NCI-H128 (cell line): ENCODE measurements around the gene RGS5.

Experiments used
- DNase-seq: peaks from one replicate; lab custom pipeline; 2025; ENCODE audit not compliant: unreplicated experiment; lab: John Stamatoyannopoulos, UW

Gene RGS5

DNA sequence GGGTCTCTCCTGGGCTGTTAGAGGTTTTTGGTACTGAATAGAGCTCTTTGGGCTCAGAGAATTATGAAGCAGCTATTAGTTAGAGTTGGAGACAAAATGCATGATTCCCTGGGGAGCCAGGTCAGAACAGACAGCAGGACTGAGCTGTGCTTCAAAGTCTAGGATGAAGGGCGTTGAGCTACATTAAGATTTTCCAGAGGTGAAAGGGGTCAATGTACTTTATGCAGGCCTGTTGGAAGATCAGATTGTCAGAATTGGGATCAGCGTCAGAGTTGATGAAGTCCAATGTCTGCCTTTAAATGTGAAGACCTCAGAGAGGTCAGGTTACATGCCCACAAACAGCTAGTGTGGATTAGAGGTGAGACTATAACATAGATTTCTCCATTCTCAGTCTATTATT, 53.8 kb downstream of the RGS5 start:
- no peak for DNase-seq

- no peak for DNase-seq
Observed at GRCh38 chr1:163147019-163147418, 55.7 kb downstream of the RGS5 start.

DNA sequence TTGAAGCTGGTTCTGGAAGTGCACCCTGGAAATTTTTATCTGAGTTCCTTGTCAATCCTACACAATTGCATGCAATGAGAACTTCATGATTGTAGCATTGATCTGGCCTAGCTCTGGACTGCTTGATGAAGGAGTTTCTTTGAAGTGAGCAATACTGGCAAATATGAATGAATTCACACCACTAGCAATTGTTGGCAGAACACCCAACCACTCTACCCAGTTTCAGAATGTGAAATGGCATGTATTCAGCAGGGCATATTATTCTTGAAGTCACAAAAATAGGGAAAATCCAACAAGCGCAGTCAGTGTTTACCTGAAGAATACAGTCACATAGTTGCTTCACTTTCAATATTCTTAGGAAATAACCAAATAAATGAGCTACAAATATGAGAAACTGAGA, 57.3 kb downstream of the RGS5 start:
- no peak for DNase-seq

DNA sequence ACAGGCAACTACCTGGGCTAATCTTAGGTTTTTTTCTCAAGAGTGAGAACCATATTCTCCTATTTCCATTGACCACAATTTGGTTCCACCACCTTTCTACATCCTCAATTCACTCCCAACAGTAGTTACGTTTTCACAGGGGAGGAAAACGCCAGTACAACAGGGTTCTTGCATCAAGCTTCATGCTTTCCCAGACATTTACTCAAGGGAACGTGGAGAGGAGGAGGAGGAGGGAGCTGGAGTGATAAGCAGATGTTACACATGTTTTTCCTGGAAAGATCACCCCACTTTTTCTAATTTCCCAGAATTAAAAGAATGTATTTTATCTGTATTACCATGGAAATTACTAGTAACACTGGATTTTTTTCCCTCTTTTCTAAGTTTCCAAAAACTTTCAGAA, 58.3 kb downstream of the RGS5 start:
- no peak for DNase-seq

DNA sequence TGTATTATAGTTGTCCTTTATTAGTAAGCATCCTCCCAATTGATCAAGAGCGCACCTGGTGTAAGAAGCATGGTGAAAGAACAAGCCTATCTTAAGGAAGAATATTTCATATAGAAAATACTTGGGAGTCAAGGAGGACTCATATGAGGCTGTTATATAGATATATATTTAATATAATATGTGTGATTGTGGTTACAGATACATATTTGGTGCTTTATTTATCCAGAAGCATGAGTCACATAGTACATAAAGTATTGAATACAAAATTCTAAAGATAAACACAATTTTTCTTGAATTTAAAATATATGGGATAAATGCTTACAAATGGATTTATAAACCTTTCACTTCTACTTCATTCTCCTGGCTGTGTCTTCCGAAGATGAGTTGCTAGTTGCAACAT, 60.6 kb downstream of the RGS5 start:
- no peak for DNase-seq

DNA sequence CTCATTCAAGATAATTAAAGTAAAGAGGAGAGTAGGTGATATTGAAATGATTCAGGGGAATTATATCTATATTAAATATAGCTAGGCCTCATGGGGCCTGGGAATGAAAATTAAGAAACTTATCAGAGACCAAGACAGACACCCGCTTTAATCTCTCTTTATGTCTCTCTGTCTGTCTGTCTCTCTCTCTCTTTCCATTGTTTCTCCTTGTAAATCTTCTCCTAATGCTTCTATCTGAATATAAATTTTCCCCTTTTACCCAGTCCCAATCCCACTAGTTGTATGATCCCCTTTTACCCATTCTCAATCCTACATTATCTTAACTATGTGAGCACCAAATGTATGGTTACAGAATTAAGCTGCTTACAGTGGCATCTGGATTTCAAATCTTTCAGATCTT, 61.2 kb downstream of the RGS5 start:
- no peak for DNase-seq

GRCh38 chr1:163137556-163138265, 65.0 kb downstream of the RGS5 start:
- DNase-seq = no peak

DNA sequence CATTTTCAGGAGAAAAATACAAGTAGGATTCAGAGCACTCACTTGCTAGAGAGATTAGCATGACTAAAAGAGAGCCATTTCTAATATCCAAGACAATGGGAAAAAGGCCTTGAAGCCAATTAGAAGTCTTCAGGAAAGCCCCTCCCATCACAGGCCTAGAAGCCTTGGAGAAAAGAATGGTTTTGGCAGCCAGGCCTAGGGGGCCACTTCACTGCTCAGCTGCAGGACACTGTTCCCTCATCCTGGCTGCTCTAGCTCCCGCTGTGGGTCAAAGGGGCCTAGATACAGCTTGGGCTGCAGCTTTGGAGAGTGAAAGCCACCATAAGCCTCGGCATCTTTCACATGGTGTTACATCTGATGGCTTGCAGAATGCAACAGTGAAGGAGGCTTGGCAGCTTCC, 70.7 kb downstream of the RGS5 start:
- DNase-seq = no peak

GRCh38 chr1:163130225-163130856, 72.4 kb downstream of the RGS5 start:
- DNase-seq = no peak

DNA sequence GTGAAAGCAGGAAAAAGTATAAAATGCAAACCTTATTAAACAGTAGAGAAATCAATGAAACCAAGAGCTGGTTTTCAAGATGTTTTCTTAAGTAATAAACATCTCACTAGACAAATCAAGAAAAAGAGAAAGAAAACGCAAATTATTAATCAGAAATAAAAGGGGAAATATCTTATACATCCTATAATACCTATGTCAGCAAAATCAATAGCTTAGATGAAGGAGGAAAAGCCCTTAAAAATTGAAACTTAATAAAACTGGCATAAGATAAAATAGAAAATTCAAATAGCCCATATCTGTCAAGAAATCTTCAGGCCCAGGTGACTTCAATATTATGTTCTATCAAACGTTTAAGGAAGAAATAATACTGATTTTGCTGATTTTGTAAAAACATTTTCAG, 74.4 kb downstream of the RGS5 start:
- DNase-seq = no peak

DNA sequence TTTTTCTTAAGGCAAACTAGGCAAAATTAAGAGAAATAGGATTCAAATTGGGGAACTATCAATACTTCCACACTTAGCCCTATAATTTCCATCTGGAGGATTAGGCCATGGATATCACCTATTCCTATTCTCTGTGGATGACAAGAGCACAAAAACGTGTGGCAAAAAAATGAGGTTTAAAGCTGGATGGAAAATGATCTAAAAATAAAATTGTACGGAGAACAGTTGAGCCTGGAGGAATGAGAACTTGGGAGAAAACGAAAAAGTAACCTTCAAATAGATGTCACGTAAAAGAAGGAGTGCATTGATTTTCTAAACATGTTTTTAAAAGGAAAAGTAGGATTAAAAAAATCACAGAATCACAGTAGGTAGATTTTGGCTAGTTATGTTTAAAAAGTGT, 77.9 kb downstream of the RGS5 start:
- DNase-seq = no peak

DNA sequence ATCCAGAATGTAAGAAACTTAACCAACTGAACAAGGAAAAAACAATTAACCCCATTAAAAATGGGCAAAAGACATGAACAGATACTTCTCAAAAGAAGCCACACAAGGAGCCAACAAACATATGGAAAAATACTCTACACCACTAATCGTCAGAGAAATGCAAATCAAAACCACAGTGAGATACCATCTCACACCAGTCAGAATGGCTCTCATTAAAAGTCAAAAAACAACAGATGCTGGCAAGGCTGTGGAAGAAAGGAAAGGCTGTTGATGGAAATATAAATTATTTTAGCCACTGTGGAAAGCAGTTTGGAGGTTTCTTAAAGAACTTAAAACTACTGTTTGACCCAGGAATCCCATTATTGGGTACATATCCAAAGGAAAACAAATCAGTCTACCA, 82.3 kb downstream of the RGS5 start:
- no peak for DNase-seq

- no peak for DNase-seq
Observed at GRCh38 chr1:163119707-163120106, 83.0 kb downstream of the RGS5 start.

GRCh38 chr1:163115887-163116286, 86.8 kb downstream of the RGS5 start:
- DNase-seq = no peak

GRCh38 chr1:163107655-163108054, 95.1 kb downstream of the RGS5 start:
- DNase-seq = no peak

- DNase-seq = no peak
Observed at GRCh38 chr1:163106364-163106987, 96.2 kb downstream of the RGS5 start.

- DNase-seq = no peak
Observed at GRCh38 chr1:163104385-163105099, 98.2 kb downstream of the RGS5 start.

- DNase-seq = no peak
Observed at GRCh38 chr1:163102590-163102989, 100.1 kb downstream of the RGS5 start.

GRCh38 chr1:163095213-163095612, 107.5 kb downstream of the RGS5 start:
- no peak for DNase-seq

DNA sequence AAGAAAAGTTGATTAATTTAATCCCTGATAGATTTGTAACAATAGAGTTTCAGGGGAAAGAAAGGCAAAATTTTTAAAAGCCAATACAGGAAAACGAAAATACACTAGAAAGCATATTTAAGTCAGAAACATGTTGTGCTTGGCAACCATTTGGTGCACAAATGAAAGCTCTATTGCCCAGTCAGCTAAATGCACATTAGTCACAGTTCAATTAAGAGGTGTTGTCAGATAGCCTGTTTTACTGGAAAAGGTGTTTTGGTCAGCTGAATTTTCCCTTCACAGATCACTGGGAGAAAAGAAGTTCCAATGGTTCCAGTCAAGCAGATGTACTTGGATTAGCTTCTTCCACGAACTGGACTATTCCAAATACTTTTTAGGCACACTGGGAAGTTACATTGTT, 108.1 kb downstream of the RGS5 start:
- no peak for DNase-seq

- no peak for DNase-seq
Observed at GRCh38 chr1:163094182-163094581, 108.5 kb downstream of the RGS5 start.

DNA sequence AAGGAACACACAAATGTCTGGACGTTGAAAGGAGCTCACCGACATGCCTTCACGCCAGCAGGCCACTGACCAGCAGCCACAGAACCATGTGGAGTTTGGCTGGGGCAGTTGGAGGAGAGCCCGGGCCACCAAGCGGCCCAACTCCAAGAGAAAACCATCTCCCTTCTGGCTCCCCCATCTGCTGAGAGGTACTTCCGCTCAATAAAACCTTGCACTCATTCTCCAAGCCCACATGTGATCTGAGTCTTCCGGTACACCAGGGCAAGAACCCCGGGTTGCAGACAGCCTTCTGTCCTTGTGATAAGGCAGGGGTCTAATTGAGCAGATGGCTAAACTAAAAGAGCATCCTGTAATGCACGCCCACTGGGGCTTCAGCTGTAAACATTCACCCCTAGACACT, 109.1 kb downstream of the RGS5 start:
- DNase-seq = no peak
